H1 (cell line): ENCODE results near the gene LTC4S. TPM values are rescaled to one million over a fixed set of nuclear protein-coding genes. Genes with fewer than 3 reads are reported as not detected.
A peak's percentile ranks its signal among the peaks of the same experiment; 100 is the strongest.

Experiments used
- CTCF ChIA-PET: fragments of 300-600 bp; sonication (Branson Sonifier 250); formaldehyde crosslinking; loops from one replicate; lab custom pipeline; 2021; ENCODE audit not compliant: partially characterized antibody; lab: Charles Lee
- POLR2A ChIA-PET: fragments of 300-600 bp; sonication (Branson Sonifier 250); formaldehyde crosslinking; loops from one replicate; lab custom pipeline; 2021; ENCODE audit warnings: inconsistent platforms; ENCODE audit not compliant: partially characterized antibody; lab: Charles Lee
- DNase-seq, 2 experiments: peaks; one replicate each; pipeline versions ENCODE4 v3.0.0 to v3.0.0-alpha.2; 2010 to 2022; ENCODE audit warnings: low spot score in 2 of 2, low read depth in 1 of 2, mixed read lengths in 1 of 2
- FAIRE-seq: peaks from 2 replicates; lab custom pipeline; 2011; peaks lifted over from hg19 to GRCh38; lab: Jason Lieb, UNC
- H2AFZ ChIP-seq: 2 replicates; pipeline ENCODE4 v1.8.1; 2012; ENCODE audit warnings: low read length, inconsistent platforms
- H2AK5ac ChIP-seq: 2 replicates; pipeline ENCODE4 v1.6.1; 2013; ENCODE audit warnings: low read depth, low read length
- H2BK120ac ChIP-seq: replicated peaks from 2 replicates; pipeline ENCODE3; 2013; ENCODE audit warnings: low read depth, low read length, inconsistent platforms
- H2BK12ac ChIP-seq: 2 replicates; pipeline ENCODE4 v1.6.1; 2013; ENCODE audit warnings: low read depth, low read length
- H2BK15ac ChIP-seq: 2 replicates; pipeline ENCODE4 v1.6.1; 2013; ENCODE audit warnings: low read length
- H2BK20ac ChIP-seq: 2 replicates; pipeline ENCODE4 v1.6.1; 2013; ENCODE audit warnings: low read length
- H2BK5ac ChIP-seq: 2 replicates; pipeline ENCODE4 v1.6.1; 2013; ENCODE audit warnings: low read depth, low read length
- H3K14ac ChIP-seq: 2 replicates; pipeline ENCODE4 v1.6.1; 2013; ENCODE audit warnings: inconsistent platforms; ENCODE audit not compliant: insufficient read length
- H3K18ac ChIP-seq: 2 replicates; pipeline ENCODE4 v1.6.1; 2013; ENCODE audit warnings: low read length; ENCODE audit errors: extremely low read depth
- H3K23ac ChIP-seq: 2 replicates; pipeline ENCODE4 v1.6.1; 2013; ENCODE audit warnings: inconsistent platforms; ENCODE audit not compliant: insufficient read length
- H3K23me2 ChIP-seq: 2 replicates; pipeline ENCODE4 v1.6.1; 2013; ENCODE audit warnings: low read depth, low read length
- H3K27ac ChIP-seq: 2 replicates; pipeline ENCODE4 v1.6.1; 2011; ENCODE audit warnings: low read depth, low read length, inconsistent platforms
- H3K27me3 ChIP-seq, 4 experiments: replicated peaks in 1 of 4; 1 replicate in 1 of 4; 2 replicates in 3 of 4; pipeline versions ENCODE4 v1.6.1 to v1.8.1; 2011 to 2013; ENCODE audit warnings: low read length in 3 of 4, mild to moderate bottlenecking in 3 of 4, inconsistent platforms in 2 of 4, mixed read lengths in 2 of 4, moderate library complexity in 1 of 4; ENCODE audit not compliant: control insufficient read depth in 3 of 4, insufficient read depth in 3 of 4; ENCODE audit errors: extremely low read depth in 1 of 4
- H3K36me3 ChIP-seq, 4 experiments: 2 replicates each; pipeline versions ENCODE4 v1.6.1 to v1.8.1; 2011 to 2013; ENCODE audit warnings: mild to moderate bottlenecking in 4 of 4, low read length in 3 of 4, moderate library complexity in 2 of 4, control low read depth in 1 of 4, inconsistent platforms in 1 of 4; ENCODE audit not compliant: insufficient read depth in 4 of 4, control insufficient read depth in 2 of 4
- H3K4ac ChIP-seq: replicated peaks from 2 replicates; pipeline ENCODE3; 2013; ENCODE audit warnings: low read length, low read depth, mixed read lengths, inconsistent platforms; ENCODE audit not compliant: insufficient read length
- H3K4me1 ChIP-seq, 4 experiments: replicated peaks in 1 of 4; 1 replicate in 1 of 4; 2 replicates in 3 of 4; pipeline versions ENCODE4 v1.6.1 to v1.8.1; 2011 to 2013; ENCODE audit warnings: low read length in 3 of 4, inconsistent platforms in 2 of 4, mixed read lengths in 1 of 4; ENCODE audit not compliant: insufficient read depth in 4 of 4, control insufficient read depth in 3 of 4
- H3K4me2 ChIP-seq, 2 experiments: 2 replicates each; pipeline versions ENCODE4 v1.6.1 to v1.8.1; 2011 to 2013; ENCODE audit warnings: low read depth in 2 of 2, low read length in 2 of 2, control low read depth in 1 of 2, inconsistent platforms in 1 of 2, mild to moderate bottlenecking in 1 of 2; ENCODE audit not compliant: insufficient read depth in 1 of 2
- H3K4me3 ChIP-seq, 4 experiments: fragments of 200-600, 300-600 bp in 1 of 4; sonication (generic), shearing (Covaris generic), sonication (Bioruptor Twin) in 1 of 4; 2 replicates each; pipeline versions ENCODE4 v1.5.1 to v1.8.1; 2011 to 2016; ENCODE audit warnings: low read length in 4 of 4, low read depth in 3 of 4, control low read depth in 2 of 4, inconsistent platforms in 2 of 4, mild to moderate bottlenecking in 2 of 4, mixed read lengths in 1 of 4, moderate library complexity in 1 of 4; ENCODE audit not compliant: insufficient read depth in 2 of 4; ENCODE audit errors: extremely low read depth in 1 of 4
- H3K56ac ChIP-seq: replicated peaks from 2 replicates; pipeline ENCODE3; 2013; ENCODE audit warnings: low read depth, mild to moderate bottlenecking, mixed read lengths, low read length, inconsistent platforms; ENCODE audit not compliant: insufficient read length
- H3K79me1 ChIP-seq: 2 replicates; pipeline ENCODE4 v1.6.1; 2013; ENCODE audit warnings: low read depth, low read length, control low read depth
- H3K79me2 ChIP-seq, 2 experiments: 2 replicates each; pipeline versions ENCODE4 v1.6.1 to v1.8.1; 2012 to 2013; ENCODE audit warnings: low read length in 2 of 2, mild to moderate bottlenecking in 2 of 2, inconsistent platforms in 1 of 2; ENCODE audit not compliant: insufficient read depth in 2 of 2, control insufficient read depth in 1 of 2
- H3K9ac ChIP-seq, 4 experiments: replicated peaks in 1 of 4; 1 replicate in 1 of 4; 2 replicates in 3 of 4; pipeline versions ENCODE4 v1.6.1 to v1.8.1; 2011 to 2013; ENCODE audit warnings: low read depth in 3 of 4, low read length in 3 of 4, control low read depth in 2 of 4, mild to moderate bottlenecking in 2 of 4, moderate library complexity in 2 of 4, inconsistent platforms in 1 of 4; ENCODE audit errors: extremely low read depth in 1 of 4
- H3K9me3 ChIP-seq, 2 experiments: 2 replicates each; pipeline versions ENCODE4 v1.6.1 to v1.8.1; 2012 to 2013; ENCODE audit warnings: mild to moderate bottlenecking in 2 of 2, moderate library complexity in 2 of 2, control low read depth in 1 of 2, inconsistent platforms in 1 of 2, low read depth in 1 of 2, low read length in 1 of 2, mixed read lengths in 1 of 2; ENCODE audit not compliant: insufficient read depth in 2 of 2
- H4K20me1 ChIP-seq, 2 experiments: replicated peaks in 1 of 2; 2 replicates each; pipeline versions ENCODE3 to v1.8.1; 2011 to 2013; ENCODE audit warnings: inconsistent platforms in 2 of 2, low read length in 2 of 2, mild to moderate bottlenecking in 1 of 2; ENCODE audit not compliant: insufficient read depth in 2 of 2, control insufficient read depth in 1 of 2
- H4K5ac ChIP-seq: 2 replicates; pipeline ENCODE4 v1.6.1; 2013; ENCODE audit warnings: low read length, low read depth, mixed read lengths, inconsistent platforms; ENCODE audit not compliant: insufficient read length
- H4K8ac ChIP-seq: 2 replicates; pipeline ENCODE4 v1.8.0; 2013; ENCODE audit warnings: mild to moderate bottlenecking, moderate library complexity, low read length, inconsistent platforms; ENCODE audit not compliant: insufficient read depth; ENCODE audit errors: extremely low read depth
- H4K91ac ChIP-seq: replicated peaks from 2 replicates; pipeline ENCODE3; 2013; ENCODE audit warnings: low read length, mixed read lengths, inconsistent platforms; ENCODE audit not compliant: insufficient read length
- BCL11A ChIP-seq, 2 experiments: IDR thresholded peaks; one replicate each; pipeline ENCODE4 v1.6.1; 2011; ENCODE audit warnings: low read depth in 2 of 2, low read length in 2 of 2, mild to moderate bottlenecking in 2 of 2
- BRCA1 ChIP-seq: IDR thresholded peaks from 2 replicates; pipeline ENCODE4 v1.6.1; 2012; ENCODE audit warnings: low read depth, low read length, improper control_type of control experiment
- CBX5 ChIP-seq: fragments of 300-800, 300-1000 bp; sonication (generic); IDR thresholded peaks from 2 replicates; pipeline ENCODE4 v1.7.1; 2016; ENCODE audit warnings: antibody characterized with exemption, low read length, low read depth
- CEBPB ChIP-seq: IDR thresholded peaks from 2 replicates; pipeline ENCODE4 v1.6.1; 2012; ENCODE audit warnings: low read depth, low read length
- CHD2 ChIP-seq: IDR thresholded peaks from 2 replicates; pipeline ENCODE4 v1.6.1; 2012; ENCODE audit warnings: low read length, improper control_type of control experiment
- FOSL1 ChIP-seq: IDR thresholded peaks from 2 replicates; pipeline ENCODE4 v1.6.1; 2011; ENCODE audit warnings: mild to moderate bottlenecking, low read depth, low read length, moderate library complexity; ENCODE audit not compliant: insufficient read depth
- MAFK ChIP-seq: IDR thresholded peaks from 2 replicates; pipeline ENCODE4 v1.6.1; 2012; ENCODE audit warnings: low read depth, mild to moderate bottlenecking, improper control_type of control experiment, low read length
- RBBP5 ChIP-seq: IDR thresholded peaks from 2 replicates; pipeline ENCODE4 v1.7.1; 2012; ENCODE audit warnings: low read depth, mild to moderate bottlenecking, inconsistent platforms, low read length, moderate library complexity, borderline replicate concordance
- RFX5 ChIP-seq: IDR thresholded peaks from 2 replicates; pipeline ENCODE4 v1.6.1; 2011; ENCODE audit warnings: low read depth, low read length, improper control_type of control experiment, borderline replicate concordance
- RXRA ChIP-seq: IDR thresholded peaks from 2 replicates; pipeline ENCODE4 v1.6.1; 2011; ENCODE audit warnings: low read depth, mild to moderate bottlenecking, low read length, moderate library complexity; ENCODE audit not compliant: insufficient read depth
- SP1 ChIP-seq: IDR thresholded peaks from 2 replicates; pipeline ENCODE4 v1.6.1; 2011; ENCODE audit warnings: low read depth, low read length
- SP4 ChIP-seq: IDR thresholded peaks from 2 replicates; pipeline ENCODE4 v1.6.1; 2012; ENCODE audit warnings: low read length, inconsistent platforms
- SUZ12 ChIP-seq: fragments of 200-600 bp; sonication (generic); IDR thresholded peaks from 2 replicates; pipeline ENCODE4 v1.6.1; 2012; ENCODE audit warnings: mild to moderate bottlenecking, inconsistent platforms, low read length, moderate library complexity, mixed read lengths
- WGBS, 2 experiments: shearing (Covaris generic) in 1 of 2; methylation state at CpG; one replicate each; pipeline versions ENCODE4 v1.1.6 to v1.1.7; 2013 to 2015; ENCODE audit warnings: low lambda C conversion rate in 2 of 2, mixed read lengths in 2 of 2, inconsistent platforms in 1 of 2, low coverage in 1 of 2, missing lambda C conversion rate in 1 of 2; ENCODE audit not compliant: insufficient replicate concordance in 2 of 2, insufficient coverage in 1 of 2, insufficient read length in 1 of 2; ENCODE audit errors: extremely low coverage in 1 of 2, missing lambda C conversion rate in 1 of 2; 5-methylcytosine and 5-hydroxymethylcytosine counted together
- polyA plus RNA-seq, 7 experiments: library from polyadenylated mRNA; depleted of rRNA in 3 of 7; stranded (reverse) in 5 of 7; unstranded in 2 of 7; fragments of >200 nt in 5 of 7; fragments of 200-250 nt in 2 of 7; gene quantifications; 1 replicate in 5 of 7; 2 replicates in 1 of 7; 4 replicates in 1 of 7; pipeline versions ENCODE4 v1.2.1 to v1.2.3, GENCODE V29; 2011 to 2013; ENCODE audit warnings: missing spikeins in 2 of 7, mixed read lengths in 2 of 7
- total RNA-seq: library from RNA; stranded (reverse); fragmentation: NEBNext Ultra II Directional; extraction: Animal tissue kit (Norgen Biotek cat#: 25700); gene quantifications from 2 replicates; pipeline ENCODE4 v1.2.1, GENCODE V29; 2021
- TF ChIP-seq, protein P1 (sequence below): IDR thresholded peaks from 2 replicates; pipeline ENCODE4 v1.6.1; 2012; ENCODE audit warnings: inconsistent platforms

Gene LTC4S
- total and polyA plus RNA-seq, 2 of the 8 experiments (the other 6 are each of a cell fraction or from before 2014, with no cell fraction given) = 2.2 to 3.7 TPM

DNA sequence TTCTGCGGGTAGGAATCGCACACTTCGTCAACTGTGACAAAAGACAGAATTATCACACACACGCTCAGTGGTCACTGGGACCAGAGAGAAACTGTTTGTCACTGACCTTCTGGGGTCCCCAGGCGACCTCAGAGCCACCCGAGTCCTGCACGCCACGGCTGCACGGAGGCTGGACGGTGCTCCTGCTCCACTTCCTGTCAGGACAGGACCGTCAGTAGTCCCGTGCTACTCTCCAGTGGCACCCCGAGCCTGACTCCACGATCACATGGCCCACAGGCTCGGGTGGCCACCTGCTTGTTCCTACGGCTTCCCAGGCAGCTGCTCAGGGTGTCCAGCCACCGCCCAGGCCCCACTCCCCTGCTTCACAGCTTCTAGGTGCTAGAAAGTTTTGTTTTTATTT is 47.0 kb downstream of the LTC4S start:
- no peak for FAIRE-seq
- no peak overlapping the region for H3K56ac ChIP-seq
- TF ChIP-seq SUZ12 (no peak), RFX5 (no peak), BRCA1 (no peak), RBBP5 (no peak), MAFK (no peak), FOSL1 (no peak), SP1 (no peak), RXRA (no peak), CEBPB (no peak), CHD2 (no peak), BCL11A (IDR thresholded peaks at IDR 0.05; ENCODE audit: low read depth in 2 of 2, low read length in 2 of 2) (no peak), CBX5 (no peak), SP4 (no peak)
- TF ChIP-seq, protein P1, sequence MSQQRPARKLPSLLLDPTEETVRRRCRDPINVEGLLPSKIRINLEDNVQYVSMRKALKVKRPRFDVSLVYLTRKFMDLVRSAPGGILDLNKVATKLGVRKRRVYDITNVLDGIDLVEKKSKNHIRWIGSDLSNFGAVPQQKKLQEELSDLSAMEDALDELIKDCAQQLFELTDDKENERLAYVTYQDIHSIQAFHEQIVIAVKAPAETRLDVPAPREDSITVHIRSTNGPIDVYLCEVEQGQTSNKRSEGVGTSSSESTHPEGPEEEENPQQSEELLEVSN = no peak

More for the DNA sequence above, 47.0 kb downstream of the LTC4S start:
- Histone ChIP-seq H3K23me2 (no peaks in the 10 kb centered on the region), H3K36me3 (peaks cover 15 to 57% (median 39%) of the 10 kb centered on the region in 4 experiments), H4K91ac (no peak overlapping the region), H2BK120ac (no peak overlapping the region), H3K23ac (no peak overlapping the region), H3K79me1 (no peaks in the 10 kb centered on the region), H3K27ac (no peak overlapping the region), H4K5ac (no peak overlapping the region), H3K4me2 (no peak overlapping the region), H2BK15ac (no peak overlapping the region), H3K14ac (no peak overlapping the region), H4K20me1 (peaks cover 5 to 8% of the 10 kb centered on the region in 2 experiments), H2BK12ac (no peak overlapping the region), H2AK5ac (no peak overlapping the region), H3K27me3 (no peaks in the 10 kb centered on the region), H3K4me3 (no peak overlapping the region), H4K8ac (no peak overlapping the region), H3K9ac (no peak overlapping the region), H3K4me1 (no peaks in the 10 kb centered on the region), H2AFZ (no peak overlapping the region), H3K79me2 (no peaks in the 10 kb centered on the region), H2BK5ac (peak overlapping the region; percentile 35; the same call in 1 of the 2 replicates), H2BK20ac (no peak overlapping the region), H3K4ac (no peak overlapping the region), H3K18ac (no peak overlapping the region), H3K9me3 (peaks cover 0 to 9% of the 10 kb centered on the region in 2 experiments; a peak in 2 of 4 replicates)
- POLR2A ChIA-PET = interaction anchor here (1.3 to 7.7 kb wide), 3 partner anchors 9 to 43 kb away, joined by 3 to 47 read pairs (median 4); no protein-coding TSS in a partner anchor
- DNase-seq = no peak
- 90% methylated on average over 15 of the region's 17 CpGs; no CpG with 5 or more reads in 1 of the 2 experiments for WGBS, 2 experiments
- CTCF ChIA-PET = no interaction called here
